GM10248 (cell line): ENCODE data around the gene ARHGEF19.

Experiments
- CTCF ChIA-PET: fragments of 300-600 bp; sonication (Branson Sonifier 250); formaldehyde crosslinking; extraction: SDS; loops from one replicate; lab custom pipeline; 2021; ENCODE audit warnings: antibody characterized with exemption; lab: Yijun Ruan, JAX
- POLR2A ChIA-PET: fragments of 350-650 bp; sonication (Branson Sonifier 250); formaldehyde crosslinking; extraction: SDS; loops from one replicate; lab custom pipeline; 2020; ENCODE audit warnings: antibody characterized with exemption; lab: Yijun Ruan, JAX
- DNase-seq: peaks from one replicate; pipeline ENCODE4 v3.0.0; 2012; ENCODE audit errors: extremely low spot score
- TF ChIP-seq, protein P1 (sequence below): IDR thresholded peaks from 2 replicates; pipeline ENCODE4 v1.5.1; 2012; ENCODE audit warnings: mild to moderate bottlenecking, low read depth; ENCODE audit errors: extremely low read depth, missing control alignments, control extremely low read depth

The ARHGEF19 gene

GRCh38 chr1:16158993-16159831 lies 53.2 kb downstream of the ARHGEF19 start:
- DNase-seq, result no peak
- CTCF ChIA-PET, result no interaction called here
- TF ChIP-seq, protein P1, sequence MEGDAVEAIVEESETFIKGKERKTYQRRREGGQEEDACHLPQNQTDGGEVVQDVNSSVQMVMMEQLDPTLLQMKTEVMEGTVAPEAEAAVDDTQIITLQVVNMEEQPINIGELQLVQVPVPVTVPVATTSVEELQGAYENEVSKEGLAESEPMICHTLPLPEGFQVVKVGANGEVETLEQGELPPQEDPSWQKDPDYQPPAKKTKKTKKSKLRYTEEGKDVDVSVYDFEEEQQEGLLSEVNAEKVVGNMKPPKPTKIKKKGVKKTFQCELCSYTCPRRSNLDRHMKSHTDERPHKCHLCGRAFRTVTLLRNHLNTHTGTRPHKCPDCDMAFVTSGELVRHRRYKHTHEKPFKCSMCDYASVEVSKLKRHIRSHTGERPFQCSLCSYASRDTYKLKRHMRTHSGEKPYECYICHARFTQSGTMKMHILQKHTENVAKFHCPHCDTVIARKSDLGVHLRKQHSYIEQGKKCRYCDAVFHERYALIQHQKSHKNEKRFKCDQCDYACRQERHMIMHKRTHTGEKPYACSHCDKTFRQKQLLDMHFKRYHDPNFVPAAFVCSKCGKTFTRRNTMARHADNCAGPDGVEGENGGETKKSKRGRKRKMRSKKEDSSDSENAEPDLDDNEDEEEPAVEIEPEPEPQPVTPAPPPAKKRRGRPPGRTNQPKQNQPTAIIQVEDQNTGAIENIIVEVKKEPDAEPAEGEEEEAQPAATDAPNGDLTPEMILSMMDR, result no peak
- POLR2A ChIA-PET, result no interaction called here

GRCh38 chr1:16158025-16158424 lies 54.4 kb downstream of the ARHGEF19 start:
- POLR2A ChIA-PET, result no interaction called here
- TF ChIP-seq, protein P1, result no peak
- no peak for DNase-seq
- CTCF ChIA-PET, result no interaction called here

- TF ChIP-seq, protein P1, result no peak
- ChIA-PET CTCF (interaction anchor here (1.0 kb wide), 1 partner anchor 12 kb away, joined by 3 read pairs; no protein-coding TSS in a partner anchor), POLR2A (no interaction called here)
- no peak for DNase-seq
These were observed 55.5 kb downstream of the ARHGEF19 start for GRCh38 chr1:16156848-16157495.

DNA sequence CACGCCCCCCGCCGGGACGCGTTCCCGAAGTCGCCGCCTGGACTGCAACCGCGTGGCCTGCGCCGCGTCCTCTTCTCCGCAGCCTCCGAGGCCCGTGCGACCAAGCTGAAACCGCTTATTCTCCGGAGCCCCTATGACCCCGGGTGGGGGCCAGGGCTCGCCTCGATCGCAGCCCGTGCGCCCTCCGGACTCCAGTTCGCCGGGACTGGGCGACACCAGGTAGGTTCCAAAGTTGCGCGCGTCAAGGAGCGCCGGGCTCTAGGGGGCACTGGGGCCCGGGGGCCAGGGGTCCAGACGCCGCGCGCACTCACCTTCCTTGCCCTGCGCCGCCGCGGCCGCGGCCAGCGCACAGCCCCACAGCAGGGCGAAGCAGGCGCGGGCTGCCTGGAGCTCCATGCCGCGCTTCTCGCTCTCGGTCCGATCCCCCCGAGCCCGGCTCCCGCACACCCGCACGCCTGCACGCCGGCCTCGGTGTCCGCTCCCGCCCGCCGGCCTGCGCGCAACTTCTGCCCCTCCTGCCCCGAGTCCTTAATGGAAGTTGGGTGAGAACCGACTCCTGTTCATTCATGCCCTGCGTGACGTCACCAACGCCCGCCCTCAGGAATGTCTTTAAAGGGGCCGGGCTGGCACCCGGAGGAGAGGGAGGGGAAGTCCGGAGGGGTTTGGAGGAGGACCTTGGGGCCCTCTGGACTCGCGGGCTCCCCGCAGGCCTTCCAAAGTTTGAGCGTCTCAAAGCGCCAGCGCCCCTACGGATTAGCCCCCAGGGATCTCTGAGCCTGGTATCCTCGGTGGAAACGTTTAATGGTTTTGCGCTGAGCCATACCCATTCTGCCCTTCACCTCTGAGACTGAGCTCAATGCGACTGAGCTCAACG lies 56.7 kb downstream of the ARHGEF19 start, which contains the start of gene EPHA2:
Gene EPHA2 (minus strand): TSS at position 533 of the 874 bp plus-strand sequence. CDS start 137 bp downstream, at position 396.
- DNase-seq, result no peak
- POLR2A ChIA-PET, result interaction anchor here (0.5 kb wide), 1 partner anchor 17 kb away, joined by 4 read pairs; no protein-coding TSS in a partner anchor
- TF ChIP-seq, protein P1, result no peak
- CTCF ChIA-PET, result interaction anchor here (1.0 to 1.3 kb wide), 2 partner anchors 11 to 76 kb away, joined by 3 read pairs; no protein-coding TSS in a partner anchor

GRCh38 chr1:16153999-16154673 lies 58.3 kb downstream of the ARHGEF19 start:
- ChIA-PET CTCF (interaction anchor here (0.8 to 1.3 kb wide), 2 partner anchors 18 to 70 kb away, joined by 3 read pairs; no protein-coding TSS in a partner anchor), POLR2A (no interaction called here)
- TF ChIP-seq, protein P1, result no peak
- no peak for DNase-seq
